Neural progenitor cell (in vitro differentiated cells): ENCODE measurements around the gene RPL10.

Source experiments
- EZH2 ChIP-seq: fragments of 200-600 bp; sonication (generic); IDR thresholded peaks from 2 replicates; pipeline ENCODE4 v1.6.1; 2017; ENCODE audit warnings: antibody characterized with exemption, mild to moderate bottlenecking, moderate library complexity
- TF ChIP-seq, protein P1 (sequence below): fragments of 200-600 bp; sonication (generic); IDR thresholded peaks from 2 replicates; pipeline ENCODE4 v1.5.1; 2017; ENCODE audit warnings: antibody characterized with exemption, mild to moderate bottlenecking

DNA sequence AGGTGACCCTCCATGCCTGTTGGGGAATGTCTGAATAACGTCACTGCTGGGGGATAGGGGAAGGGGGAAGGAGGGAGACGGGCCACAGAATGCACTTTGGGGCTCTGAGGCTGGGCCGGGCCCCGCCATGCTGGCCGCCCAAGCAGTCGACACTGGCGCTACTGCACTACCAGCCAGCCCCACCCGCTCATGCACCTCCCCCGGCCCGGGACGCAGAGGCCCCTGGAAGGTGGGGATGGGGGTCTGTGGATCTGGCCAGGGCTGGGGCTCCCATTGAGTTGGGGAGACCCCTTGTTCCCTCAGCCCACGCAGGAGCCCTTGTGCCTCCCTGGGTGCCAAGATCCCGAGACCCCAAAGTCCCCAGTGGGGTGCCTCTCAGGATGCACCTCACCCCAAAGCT is 41.6 kb upstream of the RPL10 start:
- TF ChIP-seq, protein P1, sequence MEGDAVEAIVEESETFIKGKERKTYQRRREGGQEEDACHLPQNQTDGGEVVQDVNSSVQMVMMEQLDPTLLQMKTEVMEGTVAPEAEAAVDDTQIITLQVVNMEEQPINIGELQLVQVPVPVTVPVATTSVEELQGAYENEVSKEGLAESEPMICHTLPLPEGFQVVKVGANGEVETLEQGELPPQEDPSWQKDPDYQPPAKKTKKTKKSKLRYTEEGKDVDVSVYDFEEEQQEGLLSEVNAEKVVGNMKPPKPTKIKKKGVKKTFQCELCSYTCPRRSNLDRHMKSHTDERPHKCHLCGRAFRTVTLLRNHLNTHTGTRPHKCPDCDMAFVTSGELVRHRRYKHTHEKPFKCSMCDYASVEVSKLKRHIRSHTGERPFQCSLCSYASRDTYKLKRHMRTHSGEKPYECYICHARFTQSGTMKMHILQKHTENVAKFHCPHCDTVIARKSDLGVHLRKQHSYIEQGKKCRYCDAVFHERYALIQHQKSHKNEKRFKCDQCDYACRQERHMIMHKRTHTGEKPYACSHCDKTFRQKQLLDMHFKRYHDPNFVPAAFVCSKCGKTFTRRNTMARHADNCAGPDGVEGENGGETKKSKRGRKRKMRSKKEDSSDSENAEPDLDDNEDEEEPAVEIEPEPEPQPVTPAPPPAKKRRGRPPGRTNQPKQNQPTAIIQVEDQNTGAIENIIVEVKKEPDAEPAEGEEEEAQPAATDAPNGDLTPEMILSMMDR = no peak
- TF ChIP-seq EZH2 = no peak
